GM23338 (cell line): ENCODE results near the gene HOXA1. TPM values are rescaled to one million over a fixed set of nuclear protein-coding genes. Genes with fewer than 3 reads are reported as not detected.

Experiments used
- ATAC-seq: fragments of 200-7000 bp; cut with Tn5 transposase; 3 replicates; pipeline ENCODE4 v1.9.1; 2020
- DNase-seq: peaks from one replicate; pipeline ENCODE4 v3.0.0-alpha.2; 2015; ENCODE audit warnings: low spot score
- H2AFZ ChIP-seq: fragments of 200-600 bp; sonication (generic); 2 replicates; pipeline ENCODE4 v1.8.0; 2016; ENCODE audit warnings: antibody characterized with exemption, mild to moderate bottlenecking, moderate library complexity
- H3F3A ChIP-seq: fragments of 200-600 bp; sonication (generic); replicated peaks from 2 replicates; pipeline ENCODE4 v1.8.0; 2017; ENCODE audit warnings: antibody characterized with exemption, mixed run types, low read depth
- H3K27ac ChIP-seq: fragments of 200-600 bp; sonication (generic); 2 replicates; pipeline ENCODE4 v1.6.1; 2016; ENCODE audit warnings: low read depth
- H3K27me3 ChIP-seq: fragments of 200-600 bp; sonication (generic); 2 replicates; pipeline ENCODE4 v1.8.0; 2016; ENCODE audit warnings: mild to moderate bottlenecking, mixed run types, moderate library complexity; ENCODE audit not compliant: insufficient read depth
- H3K36me3 ChIP-seq: fragments of 200-600 bp; sonication (generic); 2 replicates; pipeline ENCODE4 v1.8.0; 2016; ENCODE audit warnings: mild to moderate bottlenecking; ENCODE audit not compliant: insufficient read depth
- H3K4me1 ChIP-seq: fragments of 200-600 bp; sonication (generic); 2 replicates; pipeline ENCODE4 v1.8.0; 2016; ENCODE audit warnings: mild to moderate bottlenecking, moderate library complexity; ENCODE audit not compliant: insufficient read depth
- H3K4me2 ChIP-seq: fragments of 200-600 bp; sonication (generic); 2 replicates; pipeline ENCODE4 v1.7.1; 2017; ENCODE audit warnings: mixed run types
- H3K4me3 ChIP-seq: fragments of 200-600 bp; sonication (generic); 2 replicates; pipeline ENCODE4 v1.6.1; 2016; ENCODE audit warnings: mixed run types
- H3K79me2 ChIP-seq: fragments of 200-600 bp; sonication (generic); replicated peaks from 2 replicates; pipeline ENCODE4 v1.8.0; 2017; ENCODE audit warnings: mild to moderate bottlenecking; ENCODE audit not compliant: insufficient read depth
- H3K9me2 ChIP-seq: fragments of 200-600 bp; sonication (generic); 2 replicates; pipeline ENCODE4 v1.8.0; 2017; ENCODE audit not compliant: insufficient read depth
- H4K20me1 ChIP-seq: fragments of 200-600 bp; sonication (generic); replicated peaks from 2 replicates; pipeline ENCODE4 v1.8.0; 2017; ENCODE audit warnings: mild to moderate bottlenecking; ENCODE audit not compliant: insufficient read depth
- H3K27ac Mint-ChIP-seq: 2 replicates; pipeline ENCODE4 v1.8.0; 2020; ENCODE audit warnings: inconsistent platforms, mild to moderate bottlenecking, moderate library complexity, mixed read lengths
- H3K27me3 Mint-ChIP-seq: 3 replicates; pipeline ENCODE4 v1.8.0; 2022; ENCODE audit warnings: low read depth, mild to moderate bottlenecking, moderate library complexity, mixed read lengths, inconsistent platforms; ENCODE audit not compliant: insufficient read depth, poor library complexity
- H3K36me3 Mint-ChIP-seq: 3 replicates; pipeline ENCODE4 v1.8.0; 2021; ENCODE audit warnings: low read depth, mild to moderate bottlenecking, inconsistent platforms, moderate library complexity, mixed read lengths
- H3K4me1 Mint-ChIP-seq: 3 replicates; pipeline ENCODE4 v1.8.0; 2020; ENCODE audit warnings: mild to moderate bottlenecking, inconsistent platforms, mixed read lengths
- H3K4me3 Mint-ChIP-seq: 3 replicates; pipeline ENCODE4 v1.8.0; 2021; ENCODE audit warnings: moderate library complexity, mild to moderate bottlenecking, inconsistent platforms, mixed read lengths
- H3K9me3 Mint-ChIP-seq: 3 replicates; pipeline ENCODE4 v1.8.0; 2020; ENCODE audit warnings: moderate library complexity, mild to moderate bottlenecking, inconsistent platforms, mixed read lengths
- EZH2 ChIP-seq: fragments of 200-600 bp; sonication (generic); IDR thresholded peaks from one replicate; pipeline ENCODE4 v1.8.0; 2017; ENCODE audit warnings: antibody characterized with exemption, mild to moderate bottlenecking, low read depth; ENCODE audit not compliant: unreplicated experiment
- EZH2phosphoT487 ChIP-seq: fragments of 200-600 bp; sonication (generic); IDR thresholded peaks from one replicate; pipeline ENCODE4 v1.8.1; 2018; ENCODE audit warnings: antibody characterized with exemption; ENCODE audit not compliant: unreplicated experiment
- polyA plus RNA-seq: library from polyadenylated mRNA; unstranded; fragments of >200 nt; fragmentation: Nextera tagmentation; extraction: Ambion mirVana; gene quantifications from 2 replicates; pipeline ENCODE4 v1.2.1, GENCODE V29; 2016
- total RNA-seq: library from RNA; depleted of rRNA; stranded (reverse); fragments of >200 nt; shearing (Covaris generic); gene quantifications from 2 replicates; pipeline ENCODE4 v1.2.3, GENCODE V29; 2014
- TF ChIP-seq, protein P1 (sequence below): fragments of 250-450 bp; sonication (Bioruptor Pico); IDR thresholded peaks from 2 replicates; pipeline ENCODE4 v1.5.0; 2020; ENCODE audit warnings: mild to moderate bottlenecking, moderate library complexity

HOXA1 gene
- total and polyA plus RNA-seq, 2 experiments from 2014 or later = not detected

- Histone ChIP-seq H3K4me3 (peak overlapping the region; percentile 34; the same call in 1 of the 2 replicates), H3K79me2 (no peaks in the 10 kb centered on the region), H3K4me1 (peaks cover 31% of the 10 kb centered on the region), H3K27ac (no peak overlapping the region), H3K4me2 (peak overlapping the region; percentile 48; the same call in 1 of the 2 replicates), H4K20me1 (peaks cover 66% of the 10 kb centered on the region), H3F3A (peaks cover 49% of the 10 kb centered on the region), H3K27me3 (peaks cover 97% of the 10 kb centered on the region), H3K9me2 (no peaks in the 10 kb centered on the region), H3K36me3 (no peaks in the 10 kb centered on the region), H2AFZ (no peak overlapping the region)
- ATAC-seq = no peak; the same call in 2 of the 3 replicates
- peak; percentile 41 for DNase-seq
- Mint-ChIP-seq H3K4me1 (peaks cover 13% of the 10 kb centered on the region), H3K9me3 (peaks cover 12% of the 10 kb centered on the region; the same call in 2 of the 3 replicates), H3K36me3 (no peaks in the 10 kb centered on the region), H3K27me3 (peaks cover 95% of the 10 kb centered on the region), H3K27ac (no peak overlapping the region), H3K4me3 (peak overlapping the region; percentile 37; the same call in 1 of the 3 replicates)
- TF ChIP-seq EZH2 (peak; percentile 99), EZH2phosphoT487 (peak; percentile 91)
- TF ChIP-seq, protein P1, sequence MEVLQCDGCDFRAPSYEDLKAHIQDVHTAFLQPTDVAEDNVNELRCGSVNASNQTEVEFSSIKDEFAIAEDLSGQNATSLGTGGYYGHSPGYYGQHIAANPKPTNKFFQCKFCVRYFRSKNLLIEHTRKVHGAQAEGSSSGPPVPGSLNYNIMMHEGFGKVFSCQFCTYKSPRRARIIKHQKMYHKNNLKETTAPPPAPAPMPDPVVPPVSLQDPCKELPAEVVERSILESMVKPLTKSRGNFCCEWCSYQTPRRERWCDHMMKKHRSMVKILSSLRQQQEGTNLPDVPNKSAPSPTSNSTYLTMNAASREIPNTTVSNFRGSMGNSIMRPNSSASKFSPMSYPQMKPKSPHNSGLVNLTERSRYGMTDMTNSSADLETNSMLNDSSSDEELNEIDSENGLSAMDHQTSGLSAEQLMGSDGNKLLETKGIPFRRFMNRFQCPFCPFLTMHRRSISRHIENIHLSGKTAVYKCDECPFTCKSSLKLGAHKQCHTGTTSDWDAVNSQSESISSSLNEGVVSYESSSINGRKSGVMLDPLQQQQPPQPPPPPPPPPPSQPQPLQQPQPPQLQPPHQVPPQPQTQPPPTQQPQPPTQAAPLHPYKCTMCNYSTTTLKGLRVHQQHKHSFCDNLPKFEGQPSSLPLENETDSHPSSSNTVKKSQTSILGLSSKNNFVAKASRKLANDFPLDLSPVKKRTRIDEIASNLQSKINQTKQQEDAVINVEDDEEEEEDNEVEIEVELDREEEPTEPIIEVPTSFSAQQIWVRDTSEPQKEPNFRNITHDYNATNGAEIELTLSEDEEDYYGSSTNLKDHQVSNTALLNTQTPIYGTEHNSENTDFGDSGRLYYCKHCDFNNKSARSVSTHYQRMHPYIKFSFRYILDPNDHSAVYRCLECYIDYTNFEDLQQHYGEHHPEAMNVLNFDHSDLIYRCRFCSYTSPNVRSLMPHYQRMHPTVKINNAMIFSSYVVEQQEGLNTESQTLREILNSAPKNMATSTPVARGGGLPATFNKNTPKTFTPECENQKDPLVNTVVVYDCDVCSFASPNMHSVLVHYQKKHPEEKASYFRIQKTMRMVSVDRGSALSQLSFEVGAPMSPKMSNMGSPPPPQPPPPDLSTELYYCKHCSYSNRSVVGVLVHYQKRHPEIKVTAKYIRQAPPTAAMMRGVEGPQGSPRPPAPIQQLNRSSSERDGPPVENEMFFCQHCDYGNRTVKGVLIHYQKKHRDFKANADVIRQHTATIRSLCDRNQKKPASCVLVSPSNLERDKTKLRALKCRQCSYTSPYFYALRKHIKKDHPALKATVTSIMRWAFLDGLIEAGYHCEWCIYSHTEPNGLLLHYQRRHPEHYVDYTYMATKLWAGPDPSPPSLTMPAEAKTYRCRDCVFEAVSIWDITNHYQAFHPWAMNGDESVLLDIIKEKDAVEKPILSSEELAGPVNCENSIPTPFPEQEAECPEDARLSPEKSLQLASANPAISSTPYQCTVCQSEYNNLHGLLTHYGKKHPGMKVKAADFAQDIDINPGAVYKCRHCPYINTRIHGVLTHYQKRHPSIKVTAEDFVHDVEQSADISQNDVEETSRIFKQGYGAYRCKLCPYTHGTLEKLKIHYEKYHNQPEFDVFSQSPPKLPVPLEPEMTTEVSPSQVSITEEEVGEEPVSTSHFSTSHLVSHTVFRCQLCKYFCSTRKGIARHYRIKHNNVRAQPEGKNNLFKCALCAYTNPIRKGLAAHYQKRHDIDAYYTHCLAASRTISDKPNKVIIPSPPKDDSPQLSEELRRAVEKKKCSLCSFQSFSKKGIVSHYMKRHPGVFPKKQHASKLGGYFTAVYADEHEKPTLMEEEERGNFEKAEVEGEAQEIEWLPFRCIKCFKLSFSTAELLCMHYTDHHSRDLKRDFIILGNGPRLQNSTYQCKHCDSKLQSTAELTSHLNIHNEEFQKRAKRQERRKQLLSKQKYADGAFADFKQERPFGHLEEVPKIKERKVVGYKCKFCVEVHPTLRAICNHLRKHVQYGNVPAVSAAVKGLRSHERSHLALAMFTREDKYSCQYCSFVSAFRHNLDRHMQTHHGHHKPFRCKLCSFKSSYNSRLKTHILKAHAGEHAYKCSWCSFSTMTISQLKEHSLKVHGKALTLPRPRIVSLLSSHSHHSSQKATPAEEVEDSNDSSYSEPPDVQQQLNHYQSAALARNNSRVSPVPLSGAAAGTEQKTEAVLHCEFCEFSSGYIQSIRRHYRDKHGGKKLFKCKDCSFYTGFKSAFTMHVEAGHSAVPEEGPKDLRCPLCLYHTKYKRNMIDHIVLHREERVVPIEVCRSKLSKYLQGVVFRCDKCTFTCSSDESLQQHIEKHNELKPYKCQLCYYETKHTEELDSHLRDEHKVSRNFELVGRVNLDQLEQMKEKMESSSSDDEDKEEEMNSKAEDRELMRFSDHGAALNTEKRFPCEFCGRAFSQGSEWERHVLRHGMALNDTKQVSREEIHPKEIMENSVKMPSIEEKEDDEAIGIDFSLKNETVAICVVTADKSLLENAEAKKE (CRISPR knock-in tag) = no peak
Measured at GRCh38 chr7:27113991-27114769, 18.4 kb upstream of the HOXA1 start.
